B cell (primary cell): ENCODE results near the gene CHST8. TPM values are rescaled to one million over a fixed set of nuclear protein-coding genes. Genes with fewer than 3 reads are reported as not detected.

ENCODE experiments used
- ATAC-seq: fragments of 200-7000 bp; cut with Tn5 transposase; one replicate; pipeline ENCODE4 v1.10.0; 2021; ENCODE audit warnings: low read depth, mild to moderate bottlenecking, moderate number of reproducible peaks, moderate library complexity
- CTCF ChIA-PET: fragments of 350-600 bp; sonication (Branson Sonifier 250); formaldehyde crosslinking; loops from one replicate; lab custom pipeline; 2021; ENCODE audit warnings: antibody characterized with exemption, inconsistent platforms; lab: Charles Lee
- POLR2A ChIA-PET: fragments of 350-600 bp; sonication (Branson Sonifier 250); formaldehyde crosslinking; loops from one replicate; lab custom pipeline; 2021; ENCODE audit warnings: antibody characterized with exemption; lab: Charles Lee
- DNase-seq: peaks from one replicate; pipeline ENCODE4 v3.0.0; 2013
- H2AFZ ChIP-seq: 2 replicates; pipeline ENCODE4 v1.6.1; 2012; ENCODE audit warnings: mild to moderate bottlenecking, low read depth, low read length; ENCODE audit not compliant: insufficient read depth, poor library complexity, severe bottlenecking
- H3K27ac ChIP-seq, 2 donors: 1 replicate in 1 of 2; 2 replicates in 1 of 2; pipeline ENCODE4 v1.5.1; 2012 to 2013; ENCODE audit warnings: low read length in 2 of 2, mild to moderate bottlenecking in 2 of 2, moderate library complexity in 1 of 2
- H3K27me3 ChIP-seq, 4 experiments: fragments of 200-600 bp in 1 of 4; sonication (generic) in 1 of 4; replicated peaks in 1 of 4; 1 replicate in 2 of 4; 2 replicates in 2 of 4; pipeline versions ENCODE4 v1.6.1 to v1.7.0; 2013 to 2016; ENCODE audit warnings: low read length in 3 of 4, mild to moderate bottlenecking in 2 of 4, mixed read lengths in 1 of 4, moderate library complexity in 1 of 4; ENCODE audit not compliant: insufficient read depth in 4 of 4, control insufficient read depth in 3 of 4; ENCODE audit errors: control extremely low read depth in 1 of 4
- H3K36me3 ChIP-seq, 2 experiments: replicated peaks in 1 of 2; 1 replicate in 1 of 2; 2 replicates in 1 of 2; pipeline versions ENCODE4 v1.6.1 to v1.7.1; 2013; ENCODE audit warnings: low read length in 1 of 2; ENCODE audit not compliant: insufficient read depth in 2 of 2, control insufficient read depth in 1 of 2; ENCODE audit errors: control extremely low read depth in 1 of 2, extremely low read depth in 1 of 2
- H3K4me1 ChIP-seq, 2 donors: fragments of 200-600 bp in 1 of 2; sonication (generic) in 1 of 2; 1 replicate in 1 of 2; 2 replicates in 1 of 2; pipeline versions ENCODE4 v1.5.1 to v1.6.1; 2013 to 2017; ENCODE audit warnings: low read length in 2 of 2; ENCODE audit not compliant: control insufficient read depth in 2 of 2, insufficient read depth in 2 of 2
- H3K4me2 ChIP-seq: replicated peaks from 2 replicates; pipeline ENCODE3; 2012; ENCODE audit warnings: mild to moderate bottlenecking, low read depth, low read length; ENCODE audit not compliant: poor library complexity, severe bottlenecking
- H3K4me3 ChIP-seq, 5 experiments: fragments of 200-600 bp in 1 of 5; sonication (generic) in 1 of 5; 1 replicate in 3 of 5; 2 replicates in 2 of 5; pipeline versions ENCODE4 v1.5.1 to v1.7.0; 2011 to 2016; ENCODE audit warnings: low read length in 4 of 5, mild to moderate bottlenecking in 4 of 5, low read depth in 2 of 5, control low read depth in 1 of 5, moderate library complexity in 1 of 5; ENCODE audit not compliant: insufficient read depth in 1 of 5; ENCODE audit errors: control extremely low read depth in 1 of 5, extremely low read depth in 1 of 5
- H3K79me2 ChIP-seq: fragments of 200-600 bp; sonication (generic); one replicate; pipeline ENCODE4 v1.6.0; 2016; ENCODE audit warnings: low read length; ENCODE audit not compliant: control insufficient read depth, insufficient read depth
- H3K9ac ChIP-seq: fragments of 200-600 bp; sonication (generic); 2 replicates; pipeline ENCODE4 v1.6.1; 2017; ENCODE audit warnings: mild to moderate bottlenecking, low read length, moderate library complexity
- H3K9me3 ChIP-seq, 3 donors: one replicate each; pipeline versions ENCODE4 v1.6.1 to v1.7.1; 2013; ENCODE audit warnings: low read length in 2 of 3; ENCODE audit not compliant: control insufficient read depth in 2 of 3, insufficient read depth in 1 of 3; ENCODE audit errors: control extremely low read depth in 1 of 3
- H4K20me1 ChIP-seq: 2 replicates; pipeline ENCODE4 v1.6.0; 2012; ENCODE audit warnings: mild to moderate bottlenecking, low read length; ENCODE audit not compliant: insufficient read depth, control insufficient read depth, poor library complexity, severe bottlenecking
- H3K27ac Mint-ChIP-seq: one replicate; pipeline ENCODE4 v1.8.0; 2021; ENCODE audit warnings: mixed read lengths
- H3K27me3 Mint-ChIP-seq: one replicate; pipeline ENCODE4 v1.8.0; 2021; ENCODE audit warnings: mixed read lengths
- H3K4me1 Mint-ChIP-seq: one replicate; pipeline ENCODE4 v1.8.0; 2021; ENCODE audit warnings: mixed read lengths
- H3K4me3 Mint-ChIP-seq: one replicate; pipeline ENCODE4 v1.8.0; 2021; ENCODE audit warnings: mixed read lengths
- H3K9me3 Mint-ChIP-seq: one replicate; pipeline ENCODE4 v1.8.0; 2022; ENCODE audit warnings: mixed read lengths; ENCODE audit not compliant: insufficient read depth
- CTCF ChIP-seq: fragments of 200-600 bp; IDR thresholded peaks from one replicate; pipeline ENCODE4 v1.8.0; 2022; ENCODE audit warnings: antibody characterized with exemption, mild to moderate bottlenecking
- EZH2 ChIP-seq: IDR thresholded peaks from 2 replicates; pipeline ENCODE4 v1.6.1; 2012; ENCODE audit warnings: borderline replicate concordance, low read depth, mild to moderate bottlenecking, moderate library complexity, low read length; ENCODE audit not compliant: insufficient read depth, poor library complexity, severe bottlenecking
- WGBS: methylation state at CpG from one replicate; pipeline ENCODE4 v1.1.5; 2013; ENCODE audit warnings: missing lambda C conversion rate; ENCODE audit not compliant: insufficient coverage; 5-methylcytosine and 5-hydroxymethylcytosine counted together
- intact Hi-C: fragments of 100-400 bp; cut with micrococcal nuclease; formaldehyde crosslinking; loops from one replicate; pipeline ENCODE4 v1.10.0; 2022
- polyA plus RNA-seq: library from polyadenylated mRNA; depleted of rRNA; stranded (reverse); fragments of >200 nt; gene quantifications from 2 replicates; pipeline ENCODE4 v1.2.3, GENCODE V29; 2012
- total RNA-seq, 2 donors: library from RNA; stranded (reverse); fragments of 120-200 nt in 1 of 2; gene quantifications; 1 replicate in 1 of 2; 2 replicates in 1 of 2; pipeline versions ENCODE4 v1.2.3 to v1.2.4, GENCODE V29; 2013 to 2022

CHST8 gene
- total and polyA plus RNA-seq, 2 donors (not counting 1 experiment from before 2014, with no cell fraction given) = not detected

- Histone ChIP-seq H3K36me3 (no peaks in the 10 kb centered on the region), H3K4me1 (no peaks in the 10 kb centered on the region), H2AFZ (no peak overlapping the region), H3K27me3 (no peaks in the 10 kb centered on the region), H3K9ac (no peak overlapping the region), H3K4me2 (no peak overlapping the region), H3K4me3 (no peak overlapping the region), H3K27ac (no peak overlapping the region), H3K79me2 (no peaks in the 10 kb centered on the region), H4K20me1 (no peaks in the 10 kb centered on the region), H3K9me3 (peaks cover 0 to 21% (median 0%) of the 10 kb centered on the region in 3 donors)
- ATAC-seq (no peak), DNase-seq (no peak)
- no peak overlapping the region for H3K4me3 Mint-ChIP-seq
- no peaks in the 10 kb centered on the region for H3K9me3 Mint-ChIP-seq
- H3K27ac Mint-ChIP-seq = no peak overlapping the region
- POLR2A ChIA-PET = no interaction called here
- intact Hi-C loops = no loop called here
- TF ChIP-seq EZH2 (no peak), CTCF (no peak)
- peaks cover 5% of the 10 kb centered on the region for H3K27me3 Mint-ChIP-seq
- CTCF ChIA-PET = no interaction called here
- H3K4me1 Mint-ChIP-seq = no peaks in the 10 kb centered on the region
- WGBS = 84% methylated on average over 15 of the region's 15 CpGs
Measured at GRCh38 chr19:33724021-33724720, 102.4 kb downstream of the CHST8 start.

GRCh38 chr19:33724721-33725060, 102.9 kb downstream of the CHST8 start:
- ATAC-seq = no peak
- H3K27me3 Mint-ChIP-seq = peaks cover 5% of the 10 kb centered on the region
- H3K9me3 Mint-ChIP-seq = no peaks in the 10 kb centered on the region

More at GRCh38 chr19:33724721-33725060, 102.9 kb downstream of the CHST8 start:
- Histone ChIP-seq H3K36me3 (no peaks in the 10 kb centered on the region), H3K4me1 (no peaks in the 10 kb centered on the region), H3K4me3 (no peak overlapping the region), H3K4me2 (no peak overlapping the region), H3K27ac (no peak overlapping the region), H2AFZ (no peak overlapping the region), H3K79me2 (no peaks in the 10 kb centered on the region), H3K27me3 (no peaks in the 10 kb centered on the region), H3K9ac (no peak overlapping the region), H4K20me1 (no peaks in the 10 kb centered on the region), H3K9me3 (peaks cover 0 to 22% (median 0%) of the 10 kb centered on the region in 3 donors)
- no peak overlapping the region for H3K4me3 Mint-ChIP-seq
- no peaks in the 10 kb centered on the region for H3K4me1 Mint-ChIP-seq
- intact Hi-C loops = no loop called here
- TF ChIP-seq EZH2 (no peak), CTCF (no peak)
- WGBS = 71% methylated on average over 7 of the region's 7 CpGs
- POLR2A ChIA-PET = no interaction called here
- DNase-seq = no peak
- no peak overlapping the region for H3K27ac Mint-ChIP-seq
- CTCF ChIA-PET = no interaction called here
